ENCODE results near the gene LGR4. TPM values are rescaled to one million over a fixed set of nuclear protein-coding genes. Genes with fewer than 3 reads are reported as not detected.

Gene LGR4
- total and polyA plus RNA-seq, 2 of the 4 experiments (the other 2 are of a cell fraction) = 2.9 to 6.8 TPM

DNA sequence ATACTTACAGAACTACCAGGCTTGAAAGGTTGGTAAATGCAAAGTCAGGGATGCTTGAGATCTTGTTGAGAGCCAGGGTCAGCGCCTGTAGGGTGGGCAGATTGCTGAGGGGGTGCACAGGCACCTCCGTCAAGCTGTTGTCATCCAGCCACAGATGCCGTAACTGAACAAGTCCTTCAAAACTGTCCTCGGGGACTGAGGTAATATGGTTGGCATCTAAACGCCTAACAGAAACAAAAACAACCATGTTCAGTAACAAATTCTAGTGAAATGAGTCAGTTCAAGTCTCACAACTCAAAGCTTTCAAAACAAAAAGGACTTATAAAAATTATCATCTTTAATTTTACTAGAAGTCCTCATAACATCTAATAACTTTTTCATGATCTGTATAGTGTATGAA, 87.3 kb downstream of the LGR4 start:
- dilution Hi-C loops (cut with HindIII; ENCODE audit: low sequenced_read_pairs, unreplicated experiment) = no loop called here
- CTCF ChIA-PET = interaction anchor here (0.8 kb wide), 1 partner anchor 111 kb away, joined by 3 read pairs; no protein-coding TSS in a partner anchor

More for the DNA sequence above, 87.3 kb downstream of the LGR4 start:
- no peak overlapping the region for H2AK9ac ChIP-seq (replicated peaks; ENCODE audit: low read depth, low read length, poor library complexity)
- H3K9me3 ChIP-seq (ENCODE audit: control insufficient read depth, insufficient read depth, low read length) = no peaks in the 10 kb centered on the region
- no peak overlapping the region for H3K9ac ChIP-seq (ENCODE audit: low read depth, low read length)
- no peaks in the 10 kb centered on the region for H3K27me3 ChIP-seq (ENCODE audit: control insufficient read depth, insufficient read depth, low read length)
- H2BK20ac ChIP-seq (ENCODE audit: low read depth, low read length) = peak overlapping the region; percentile 17; the same call in 1 of the 2 replicates
- TF ChIP-seq SMC3 (IDR thresholded peaks at IDR 0.05; ENCODE audit: low read depth, low read length) (no peak), MXI1 (IDR thresholded peaks at IDR 0.05; ENCODE audit: borderline replicate concordance, low read depth, low read length) (no peak), NFE2L2 (IDR thresholded peaks at IDR 0.05; ENCODE audit: low read depth, low read length) (no peak), MAFK (IDR thresholded peaks at IDR 0.05; ENCODE audit: low read depth, low read length) (peak; percentile 1; the same call in 1 of the 2 replicates), CEBPB (IDR thresholded peaks at IDR 0.05; ENCODE audit: low read depth, low read length) (peak; percentile 59), RFX5 (IDR thresholded peaks at IDR 0.05; ENCODE audit: low read depth, low read length) (no peak)
- H2AK5ac ChIP-seq (ENCODE audit: low read depth, low read length) = peak overlapping the region; percentile 72
- peak overlapping the region; percentile 37; the same call in 1 of the 2 replicates for H3K4me2 ChIP-seq (ENCODE audit: low read depth, low read length)
- H4K5ac ChIP-seq (ENCODE audit: low read depth, low read length) = no peak overlapping the region
- peaks cover 0 to 4% of the 10 kb centered on the region in 2 experiments; a peak in 1 of 4 replicates for H3K79me1 ChIP-seq (ENCODE audit: low read depth in 1 of 2, low read length in 2 of 2)
- no peaks in the 10 kb centered on the region for H4K20me1 ChIP-seq (ENCODE audit: insufficient read depth, low read length)
- POLR2A ChIA-PET (ENCODE audit: unreplicated experiment) = no interaction called here
- no peak overlapping the region for H3K4me3 ChIP-seq (ENCODE audit: insufficient read depth, low read depth, low read length)
- H4K8ac ChIP-seq (ENCODE audit: low read depth in 2 of 2, low read length in 2 of 2) = peak overlapping the region in 1 of 2 experiments; percentile 10; a peak in 2 of 4 replicates
- 0 out of 2 replicates have a peak overlapping the region, but pooled peaks have one; percentile 58 for H3K23ac ChIP-seq (ENCODE audit: low read depth, low read length)
- peak overlapping the region; percentile 79 for H2BK5ac ChIP-seq (ENCODE audit: low read depth, low read length, poor library complexity, severe bottlenecking)
- no peaks in the 10 kb centered on the region for H3K36me3 ChIP-seq (ENCODE audit: control insufficient read depth, insufficient read depth, low read length)
- H4K91ac ChIP-seq (ENCODE audit: insufficient read depth, low read depth, low read length) = peak overlapping the region; percentile 43; the same call in 1 of the 2 replicates
- peak overlapping the region; percentile 91 for H2AFZ ChIP-seq (replicated peaks; ENCODE audit: low read length, poor library complexity)
- H2BK120ac ChIP-seq (ENCODE audit: low read depth, low read length) = peak overlapping the region; percentile 78
- peaks cover 3% of the 10 kb centered on the region; the same call in 1 of the 2 replicates for H3K4me1 ChIP-seq (ENCODE audit: control insufficient read depth, insufficient read depth, low read length)
- peak overlapping the region; percentile 7; the same call in 1 of the 2 replicates for H3K27ac ChIP-seq (ENCODE audit: insufficient read depth, low read length)
- peak overlapping the region; percentile 25; the same call in 1 of the 2 replicates for H3K56ac ChIP-seq (ENCODE audit: extremely low read depth, insufficient read depth, low read length)
- peak overlapping the region; percentile 29; the same call in 1 of the 2 replicates for H3K4ac ChIP-seq (ENCODE audit: low read depth, low read length)
- H2BK15ac ChIP-seq (ENCODE audit: low read depth, low read length) = peak overlapping the region; percentile 49; the same call in 1 of the 3 replicates
- no peaks in the 10 kb centered on the region for H3K9me1 ChIP-seq (ENCODE audit: insufficient read depth, low read length)
- intact Hi-C loops (cut with micrococcal nuclease) (no loop called here), in situ Hi-C loops (cut with MboI; ENCODE audit: low sequenced_read_pairs) (no loop called here)
- no peak overlapping the region; the same call in 1 of the 2 replicates for H3K18ac ChIP-seq (ENCODE audit: low read depth, low read length)
- no peak overlapping the region for H3K14ac ChIP-seq (replicated peaks; ENCODE audit: low read depth, low read length)
- DNase-seq (peak; percentile 82), ATAC-seq (ENCODE audit: low read depth) (peak; percentile 94)
- WGBS, 2 experiments (ENCODE audit: extremely low coverage in 2 of 2, insufficient read length in 1 of 2) = no CpG with 5 or more reads among the region's 5 CpGs
- no TSS peak for BruUV-seq (replicated peaks)

Data from IMR-90 (cell line).